ENCODE data around the gene SHANK2. TPM values are rescaled to one million over a fixed set of nuclear protein-coding genes. Genes with fewer than 3 reads are reported as not detected.

SHANK2 gene
- total RNA-seq, 1 experiment from 2014 or later: under 0.01 TPM

GRCh38 chr11:71269603-71270511 lies 17.5 kb upstream of the SHANK2 start:
- no peak for DNase-seq (ENCODE audit: low read depth)

GRCh38 chr11:71268706-71269321 lies 16.4 kb upstream of the SHANK2 start:
- no peak for DNase-seq (ENCODE audit: low read depth)

GRCh38 chr11:71267807-71268421 lies 15.5 kb upstream of the SHANK2 start:
- DNase-seq (ENCODE audit: low read depth): no peak

- DNase-seq (ENCODE audit: low read depth): no peak
Measured at GRCh38 chr11:71266114-71266833, 13.9 kb upstream of the SHANK2 start.

GRCh38 chr11:71265559-71266092 lies 13.2 kb upstream of the SHANK2 start:
- no peak for DNase-seq (ENCODE audit: low read depth)

DNA sequence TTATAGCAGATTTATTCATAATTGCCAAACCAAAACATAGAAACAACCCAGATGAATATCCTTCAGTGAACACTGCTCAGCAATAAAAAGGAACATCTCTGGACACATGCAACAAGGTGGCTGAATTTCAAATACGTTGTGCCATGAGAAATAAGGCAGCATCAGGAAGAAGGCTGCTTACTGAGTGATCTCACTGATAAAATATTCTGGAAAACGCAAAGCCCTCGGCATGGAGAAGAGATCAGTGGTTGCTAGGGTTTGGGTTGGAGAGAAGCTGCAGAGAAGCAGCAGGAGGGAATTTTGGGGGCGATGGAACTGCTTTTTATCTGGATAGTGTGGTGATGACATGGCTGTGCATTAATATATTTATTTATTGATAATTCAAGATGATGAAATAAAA lies 11.0 kb upstream of the SHANK2 start:
- DNase-seq (ENCODE audit: low read depth): peak; percentile 4

DNA sequence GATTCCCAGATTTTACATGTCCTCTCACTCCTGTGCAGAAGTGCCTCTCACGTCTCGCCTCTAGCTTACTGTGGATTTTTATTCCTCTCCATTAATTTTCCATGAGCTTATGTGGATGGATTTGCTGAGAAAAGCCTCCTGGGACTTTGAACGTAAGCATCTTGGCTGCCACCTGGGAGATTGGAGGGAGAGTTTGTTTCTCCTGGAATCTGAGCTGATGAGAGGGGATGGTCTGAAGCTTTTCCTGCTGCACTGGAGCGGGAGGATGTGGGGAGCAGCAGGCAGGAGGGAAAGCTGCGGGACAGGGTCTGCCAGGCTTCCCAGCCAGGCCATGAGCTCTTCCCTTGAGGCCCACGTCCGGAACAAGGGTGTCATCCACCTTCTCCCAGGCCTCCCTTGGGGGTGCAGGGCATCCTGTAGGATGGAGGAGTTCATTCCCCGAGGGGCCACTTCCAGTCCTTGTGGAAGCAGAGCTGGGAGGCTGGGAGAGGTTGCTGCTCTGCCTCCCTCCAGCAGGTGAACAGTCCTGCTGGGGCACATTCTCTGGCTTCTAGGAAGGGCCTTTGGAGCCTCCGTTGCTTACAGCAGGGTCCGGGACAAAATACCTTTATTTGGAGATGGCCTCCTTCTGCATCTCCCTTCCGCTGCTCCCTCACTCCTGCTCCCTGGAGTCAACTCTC lies 3.6 kb upstream of the SHANK2 start:
- no peak for DNase-seq (ENCODE audit: low read depth)

GRCh38 chr11:71255323-71255722 lies 2.9 kb upstream of the SHANK2 start:
- no peak for DNase-seq (ENCODE audit: low read depth)

DNA sequence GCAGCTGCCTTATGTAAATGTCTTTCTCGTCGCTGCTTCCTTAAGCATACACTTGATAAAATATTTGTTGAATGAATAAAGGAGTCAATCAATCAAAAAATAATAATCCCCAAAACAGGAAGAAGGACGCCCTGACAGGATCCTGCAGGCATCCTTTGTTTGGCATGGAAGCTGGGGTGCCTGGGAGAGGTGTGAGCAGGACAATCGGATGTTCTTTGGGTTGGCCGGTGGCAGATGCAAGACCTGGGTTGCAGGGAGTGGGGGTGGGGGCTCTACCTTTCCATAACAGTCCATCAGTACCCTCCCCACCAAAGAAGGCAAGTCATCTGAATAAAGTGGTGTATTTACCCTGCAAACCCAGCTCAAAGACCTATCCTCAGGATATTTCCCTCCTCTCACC lies 1.4 kb upstream of the SHANK2 start:
- DNase-seq (ENCODE audit: low read depth): no peak

GRCh38 chr11:71252770-71253730 lies 673 bp upstream of the SHANK2 start:
- DNase-seq (ENCODE audit: low read depth): no peak

GRCh38 chr11:71251761-71252268 lies 562 bp downstream of the SHANK2 start:
- DNase-seq (ENCODE audit: low read depth): no peak

DNA sequence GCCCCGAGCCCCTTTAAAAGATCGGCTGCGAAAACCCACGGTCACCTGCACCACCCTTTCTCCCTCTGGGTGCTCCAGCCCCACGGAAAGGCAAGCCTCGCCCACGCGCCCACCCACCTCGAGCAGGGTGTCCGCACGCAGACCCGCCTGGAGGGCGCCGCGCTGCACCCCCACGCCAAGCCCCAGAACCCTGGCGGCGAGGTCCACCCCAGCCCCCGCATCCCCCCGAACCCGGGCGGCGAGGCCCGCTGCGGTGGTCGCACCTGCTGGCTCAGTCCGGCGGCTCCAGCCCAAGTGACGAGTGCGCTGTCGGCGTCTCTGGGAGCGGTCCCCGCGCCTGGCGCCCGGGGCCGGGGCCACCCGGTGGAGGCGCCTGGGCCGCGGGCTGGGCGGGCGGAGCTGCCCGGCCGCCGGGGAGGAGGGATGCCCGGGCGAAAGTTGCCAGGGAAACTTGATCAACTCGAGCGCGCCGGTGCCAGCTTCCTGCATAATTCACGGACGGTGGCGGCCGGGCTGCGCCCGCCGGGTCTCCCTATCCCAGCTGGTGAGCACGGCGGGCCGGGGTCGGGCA lies 1.1 kb downstream of the SHANK2 start:
- DNase-seq (ENCODE audit: low read depth): no peak

DNA sequence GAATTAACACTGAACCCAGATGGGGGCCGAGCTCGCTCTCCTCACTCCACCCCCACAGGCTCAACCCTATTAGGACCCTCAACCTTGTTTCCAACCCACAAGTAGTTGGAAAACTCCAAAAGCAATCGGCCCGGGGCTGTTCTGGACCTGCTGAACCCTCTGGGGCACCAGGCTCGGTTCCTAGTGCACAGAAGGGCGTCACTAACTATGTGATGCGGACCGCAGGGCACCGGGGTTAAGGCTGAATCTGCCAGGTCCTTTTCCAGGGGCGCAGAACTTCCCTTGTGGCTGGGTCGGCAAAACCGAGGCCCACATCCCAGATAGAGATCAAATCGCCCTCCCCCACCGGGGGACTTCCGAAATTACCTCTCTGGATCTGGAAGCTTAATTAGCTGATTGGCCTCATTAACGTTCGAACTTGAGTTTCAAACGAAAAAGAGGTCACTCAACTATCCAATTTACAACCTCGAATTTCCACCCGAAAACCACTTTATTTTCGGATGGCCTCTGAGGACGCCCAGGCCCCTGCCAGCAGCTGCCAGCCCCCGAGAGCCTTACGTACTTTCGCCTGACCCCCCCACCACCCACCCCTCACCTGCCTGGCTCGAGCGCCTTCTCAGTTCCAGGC lies 1.7 kb downstream of the SHANK2 start:
- no peak for DNase-seq (ENCODE audit: low read depth)

DNA sequence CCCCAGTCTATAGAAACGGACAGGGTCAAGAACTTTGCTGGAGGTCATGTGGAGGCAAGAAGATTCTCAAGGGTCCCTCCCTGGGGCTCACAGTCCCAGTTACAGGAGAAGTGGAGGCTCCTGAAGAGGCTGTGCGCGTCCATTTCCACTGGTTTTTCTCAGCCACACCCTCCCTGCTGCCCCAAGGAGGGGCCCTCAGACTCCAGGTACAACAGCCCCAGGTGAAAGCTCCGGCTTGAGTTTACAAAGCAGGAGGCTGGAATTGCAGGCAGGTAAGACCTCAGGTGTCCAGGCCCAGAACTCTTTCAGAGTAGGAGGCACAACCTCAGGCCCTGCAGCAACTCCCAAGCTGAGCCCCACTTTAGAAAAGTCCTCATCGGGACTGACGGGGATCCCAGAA lies 3.1 kb downstream of the SHANK2 start:
- DNase-seq (ENCODE audit: low read depth): no peak

DNA sequence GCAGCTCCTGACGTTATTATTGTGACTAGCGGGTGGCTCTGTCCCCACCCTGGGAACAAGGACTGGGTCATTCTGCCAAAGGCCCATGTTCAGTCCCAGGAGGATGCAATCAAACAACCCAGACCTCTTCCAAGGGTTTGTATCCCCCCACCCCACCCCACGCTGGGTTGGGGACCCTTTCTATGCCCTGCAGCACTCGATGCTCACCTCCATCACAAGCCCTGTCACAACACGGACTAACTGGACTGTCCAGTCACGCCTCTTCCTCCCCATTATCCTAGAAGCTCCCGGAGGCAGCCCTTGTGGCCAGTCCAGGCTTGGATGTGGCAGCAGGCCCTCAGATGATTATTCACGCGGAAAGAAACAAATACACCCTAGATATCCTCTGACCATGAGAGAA lies 3.7 kb downstream of the SHANK2 start:
- no peak for DNase-seq (ENCODE audit: low read depth)

DNA sequence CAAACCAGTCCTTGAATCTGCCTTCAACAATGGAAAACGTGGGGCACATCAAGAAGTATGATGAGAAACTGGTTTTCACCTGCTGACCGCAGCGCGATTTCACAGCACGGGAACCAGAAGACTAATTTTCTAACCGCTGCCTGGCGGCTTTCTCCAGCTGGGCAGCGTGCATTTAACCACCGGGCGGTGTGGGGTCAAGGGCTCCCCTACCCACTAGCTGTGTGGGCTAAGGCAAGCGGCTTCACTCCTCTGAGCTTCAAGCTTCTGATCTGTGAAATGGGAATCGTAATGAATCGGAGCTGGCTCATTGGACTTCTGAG lies 4.2 kb downstream of the SHANK2 start:
- DNase-seq (ENCODE audit: low read depth): no peak

DNA sequence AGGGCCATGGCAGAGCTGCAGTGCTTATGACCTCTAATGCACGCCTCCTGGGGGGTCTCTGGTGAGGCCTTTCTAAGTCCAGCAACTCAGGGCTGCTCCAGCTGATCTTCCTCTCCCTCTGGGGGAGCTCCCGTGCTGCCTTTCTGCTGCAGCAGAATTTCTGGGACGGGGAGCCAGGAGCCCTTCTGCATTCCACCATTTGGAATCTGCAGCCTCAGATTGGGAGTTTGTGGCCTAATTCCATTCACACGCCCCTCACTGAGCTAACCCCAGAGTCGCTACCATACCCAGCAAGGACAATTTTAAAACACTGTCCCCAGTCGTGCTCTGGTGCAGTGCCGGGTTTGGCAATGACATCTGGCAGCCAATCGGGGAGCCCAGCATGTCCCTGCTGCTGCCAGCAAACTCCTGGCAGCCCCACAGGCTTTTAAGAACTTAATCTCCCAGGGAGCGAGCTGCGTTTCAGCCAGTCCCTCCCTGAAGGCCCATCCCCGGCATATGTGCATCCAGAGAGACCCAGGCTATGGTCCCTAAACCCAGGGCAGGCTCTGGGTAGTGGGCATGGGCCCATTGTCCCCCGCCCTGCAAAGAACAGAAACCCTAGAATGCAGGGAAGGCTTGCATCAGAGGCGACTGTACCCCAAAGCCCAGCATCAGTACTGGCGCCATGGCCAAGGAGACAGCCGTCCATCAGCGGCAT lies 4.7 kb downstream of the SHANK2 start:
- DNase-seq (ENCODE audit: low read depth): no peak

- DNase-seq (ENCODE audit: low read depth): no peak
Measured at GRCh38 chr11:71246559-71246958, 5.8 kb downstream of the SHANK2 start.
